IMR-90 (cell line): Measurements from ENCODE around the gene KXD1.

ENCODE experiments used
- BHLHE40 ChIP-seq: fragments of 150-350 bp; IDR thresholded peaks from 2 replicates; pipeline ENCODE4 v1.6.1; 2016; ENCODE audit warnings: mild to moderate bottlenecking, low read depth, low read length
- RFX5 ChIP-seq: IDR thresholded peaks from 2 replicates; pipeline ENCODE4 v1.8.0; 2012; ENCODE audit warnings: low read depth, mild to moderate bottlenecking, low read length, moderate library complexity

GRCh38 chr19:18613589-18614234 lies 56.0 kb downstream of the KXD1 start:
- no peak for TF ChIP-seq RFX5
- no peak for TF ChIP-seq BHLHE40
